H1 (cell line): ENCODE data around the gene CCDC83. TPM values are rescaled to one million over a fixed set of nuclear protein-coding genes. Genes with fewer than 3 reads are reported as not detected.

Experiments
- BACH1 ChIP-seq: IDR thresholded peaks from 2 replicates; pipeline ENCODE4 v1.6.1; 2012; ENCODE audit warnings: low read length, improper control_type of control experiment
- BCL11A ChIP-seq, 2 experiments: IDR thresholded peaks; one replicate each; pipeline ENCODE4 v1.6.1; 2011; ENCODE audit warnings: low read depth in 2 of 2, low read length in 2 of 2, mild to moderate bottlenecking in 2 of 2
- CHD7 ChIP-seq: fragments of 300-600 bp; sonication (generic); IDR thresholded peaks from 2 replicates; pipeline ENCODE4 v1.7.1; 2012; ENCODE audit warnings: low read length, moderate library complexity, mild to moderate bottlenecking, inconsistent platforms; ENCODE audit not compliant: insufficient replicate concordance
- JUN ChIP-seq: IDR thresholded peaks from 2 replicates; pipeline ENCODE4 v1.6.1; 2011; ENCODE audit warnings: low read depth, mild to moderate bottlenecking, improper control_type of control experiment, low read length
- polyA plus RNA-seq, 7 experiments: library from polyadenylated mRNA; depleted of rRNA in 3 of 7; stranded (reverse) in 5 of 7; unstranded in 2 of 7; fragments of >200 nt in 5 of 7; fragments of 200-250 nt in 2 of 7; gene quantifications; 1 replicate in 5 of 7; 2 replicates in 1 of 7; 4 replicates in 1 of 7; pipeline versions ENCODE4 v1.2.1 to v1.2.3, GENCODE V29; 2011 to 2013; ENCODE audit warnings: missing spikeins in 2 of 7, mixed read lengths in 2 of 7
- total RNA-seq: library from RNA; stranded (reverse); fragmentation: NEBNext Ultra II Directional; extraction: Animal tissue kit (Norgen Biotek cat#: 25700); gene quantifications from 2 replicates; pipeline ENCODE4 v1.2.1, GENCODE V29; 2021

The CCDC83 gene
- total and polyA plus RNA-seq, 2 of the 8 experiments (the other 6 are each of a cell fraction or from before 2014, with no cell fraction given), result not detected

DNA sequence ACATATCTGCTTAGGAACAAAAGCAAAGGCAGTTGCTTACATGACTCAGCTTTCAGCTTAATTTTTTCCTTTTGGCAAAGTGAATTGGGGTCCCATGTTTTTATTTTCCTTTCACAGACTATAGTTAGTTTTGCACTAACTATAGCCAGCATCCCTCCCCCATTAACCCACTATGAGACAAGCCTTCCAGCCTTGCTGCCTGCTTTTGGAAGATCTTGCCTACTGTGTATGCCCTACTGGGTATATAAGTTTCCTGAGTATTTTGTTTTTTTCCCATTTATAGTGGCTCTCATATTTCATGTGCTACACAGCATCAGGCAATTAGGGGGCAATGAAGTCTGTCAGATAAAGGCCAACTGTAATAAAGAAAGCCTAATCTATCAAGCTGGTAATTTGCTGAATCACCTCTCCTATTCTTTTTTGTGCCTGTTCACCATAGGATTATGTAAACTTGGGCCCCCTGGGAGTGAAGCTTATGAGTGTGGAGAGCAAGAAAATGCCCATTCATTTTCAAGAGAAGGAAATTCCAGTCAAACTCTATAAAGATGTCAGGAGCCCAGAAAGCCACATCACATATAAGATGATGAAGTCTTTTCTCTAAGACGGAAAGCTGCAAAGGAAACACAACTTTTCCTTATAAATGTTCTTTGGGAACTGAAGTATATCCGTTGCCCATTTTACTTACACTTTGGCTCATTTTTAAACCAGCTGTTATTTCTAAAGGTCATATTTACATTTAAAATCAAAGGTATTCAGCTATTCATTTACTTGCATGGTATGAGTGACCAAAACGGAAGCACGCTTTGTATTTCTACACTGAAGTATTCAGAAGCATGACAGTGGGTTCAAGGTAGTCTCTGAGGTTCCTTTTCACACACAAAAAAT lies 64.0 kb downstream of the CCDC83 start (continued):
- TF ChIP-seq CHD7 (no peak), BACH1 (peak; percentile 65), BCL11A (IDR thresholded peaks at IDR 0.05; ENCODE audit: low read depth in 2 of 2, low read length in 2 of 2) (no peak), JUN (no peak)
